Measurements from ENCODE around the gene RBM33. TPM values are rescaled to one million over a fixed set of nuclear protein-coding genes. Genes with fewer than 3 reads are reported as not detected.

RBM33 gene
- polyA plus RNA-seq, 3 donors = 15.0 to 27.7 (median 22.2) TPM

GRCh38 chr7:155694851-155695250 is 50.4 kb downstream of the RBM33 start:
- TF ChIP-seq CTCF (IDR thresholded peaks at IDR 0.05) = no peak
- Mint-ChIP-seq H3K27ac (no peak overlapping the region), H3K4me3 (no peak overlapping the region), H3K9me3 (no peaks in the 10 kb centered on the region), H3K27me3 (ENCODE audit: low read depth in 3 of 3) (no peaks in the 10 kb centered on the region), H3K4me1 (peaks cover 12% of the 10 kb centered on the region), H3K36me3 (peaks cover 20 to 35% of the 10 kb centered on the region in 2 donors)
- no peak for DNase-seq
- Histone ChIP-seq H3K79me2 (ENCODE audit: insufficient read depth, low read length) (peaks cover 94% of the 10 kb centered on the region), H3K27ac (ENCODE audit: low read depth in 1 of 2, low read length in 2 of 2) (no peak overlapping the region), H3K4me2 (replicated peaks; ENCODE audit: extremely low read depth, low read length, poor library complexity, severe bottlenecking) (no peak overlapping the region), H3K4me1 (ENCODE audit: control insufficient read depth in 1 of 2, insufficient read depth in 2 of 2, low read length in 2 of 2) (no peaks in the 10 kb centered on the region), H4K20me1 (ENCODE audit: insufficient read depth, low read length) (peaks cover 98% of the 10 kb centered on the region), H2AFZ (ENCODE audit: insufficient read depth, low read depth, low read length, poor library complexity, severe bottlenecking) (no peak overlapping the region), H3K4me3 (replicated peaks in 1 of 3; ENCODE audit: low read depth in 2 of 3, low read length in 3 of 3) (no peak overlapping the region), H3K9ac (ENCODE audit: insufficient read depth, low read length, poor library complexity, severe bottlenecking) (no peak overlapping the region), H3K36me3 (replicated peaks in 1 of 2; ENCODE audit: control insufficient read depth in 1 of 2, insufficient read depth in 2 of 2, low read length in 2 of 2) (peaks cover 12 to 39% of the 10 kb centered on the region in 2 donors), H3K27me3 (ENCODE audit: control insufficient read depth in 2 of 2, insufficient read depth in 2 of 2, low read length in 2 of 2) (no peaks in the 10 kb centered on the region), H3K9me3 (replicated peaks in 1 of 2; ENCODE audit: control insufficient read depth in 1 of 2, insufficient read depth in 1 of 2, low read length in 2 of 2) (no peaks in the 10 kb centered on the region)
- intact Hi-C loops (cut with micrococcal nuclease) = no loop called here
- no CpG with 5 or more reads among the region's 5 CpGs for WGBS (ENCODE audit: insufficient coverage)

- no peak overlapping the region for H3K4me2 ChIP-seq (replicated peaks; ENCODE audit: extremely low read depth, low read length, poor library complexity, severe bottlenecking)
- H4K20me1 ChIP-seq (ENCODE audit: insufficient read depth, low read length) = peaks cover 100% of the 10 kb centered on the region
- H3K27ac Mint-ChIP-seq = peak overlapping the region in 2 of 7 donors; percentile 0 to 67
- no peak overlapping the region for H2AFZ ChIP-seq (ENCODE audit: insufficient read depth, low read depth, low read length, poor library complexity, severe bottlenecking)
- DNase-seq = no peak
- H3K79me2 ChIP-seq (ENCODE audit: insufficient read depth, low read length) = peaks cover 86% of the 10 kb centered on the region
- intact Hi-C loops (cut with micrococcal nuclease) = no loop called here
- H3K4me3 ChIP-seq (replicated peaks in 1 of 3; ENCODE audit: low read depth in 2 of 3, low read length in 3 of 3) = no peak overlapping the region
- H3K4me1 Mint-ChIP-seq = peaks cover 11% of the 10 kb centered on the region
- H3K27me3 ChIP-seq (ENCODE audit: control insufficient read depth in 2 of 2, insufficient read depth in 2 of 2, low read length in 2 of 2) = no peaks in the 10 kb centered on the region
- no peaks in the 10 kb centered on the region for H3K27me3 Mint-ChIP-seq (ENCODE audit: low read depth in 3 of 3)
- H3K4me1 ChIP-seq (ENCODE audit: control insufficient read depth in 1 of 2, insufficient read depth in 2 of 2, low read length in 2 of 2) = no peaks in the 10 kb centered on the region
- no peaks in the 10 kb centered on the region for H3K9me3 Mint-ChIP-seq
- no peaks in the 10 kb centered on the region for H3K9me3 ChIP-seq (replicated peaks in 1 of 2; ENCODE audit: control insufficient read depth in 1 of 2, insufficient read depth in 1 of 2, low read length in 2 of 2)
- H3K4me3 Mint-ChIP-seq = no peak overlapping the region
- peaks cover 22 to 34% of the 10 kb centered on the region in 2 donors for H3K36me3 Mint-ChIP-seq
- 67% methylated on average over 2 of the region's 5 CpGs for whole genome bisulfite sequencing (ENCODE audit: insufficient coverage)
- peak overlapping the region in 1 of 2 donors; percentile 29 for H3K27ac ChIP-seq (ENCODE audit: low read depth in 1 of 2, low read length in 2 of 2)
- no peak overlapping the region for H3K9ac ChIP-seq (ENCODE audit: insufficient read depth, low read length, poor library complexity, severe bottlenecking)
- no peak for TF ChIP-seq CTCF (IDR thresholded peaks at IDR 0.05)
- H3K36me3 ChIP-seq (replicated peaks in 1 of 2; ENCODE audit: control insufficient read depth in 1 of 2, insufficient read depth in 2 of 2, low read length in 2 of 2) = peaks cover 27 to 52% of the 10 kb centered on the region in 2 donors
Observed at GRCh38 chr7:155696747-155697146, 52.3 kb downstream of the RBM33 start.
